Measurements from ENCODE around the gene PTGFRN.

- TF ChIP-seq EZH2 (IDR thresholded peaks at IDR 0.05): no peak
- no peak for TF ChIP-seq TCF7L2 (IDR thresholded peaks at IDR 0.05; ENCODE audit: borderline replicate concordance, extremely low read depth, insufficient read depth, insufficient read length)
- no peak for TF ChIP-seq ATF3 (IDR thresholded peaks at IDR 0.05)
- TF ChIP-seq CTCF (IDR thresholded peaks at IDR 0.05 in 2 of 3, conservative IDR thresholded peaks at IDR 0.05 in 1 of 3; ENCODE audit: borderline replicate concordance in 1 of 3, insufficient read depth in 1 of 3, low read depth in 2 of 3, low read length in 2 of 3): no peak
- TF ChIP-seq SRF (IDR thresholded peaks at IDR 0.05; ENCODE audit: low read depth): no peak
- no peak for TF ChIP-seq POLR2AphosphoS5 (IDR thresholded peaks at IDR 0.05; ENCODE audit: low read depth, low read length)
- no peak for TF ChIP-seq POLR2A (IDR thresholded peaks at IDR 0.05; ENCODE audit: borderline replicate concordance, extremely low read depth, insufficient read depth, insufficient read length)
- TF ChIP-seq MAX (IDR thresholded peaks at IDR 0.05): no peak
Observed at GRCh38 chr1:117017062-117017461, 107.3 kb downstream of the PTGFRN start.

Data from HCT116 (cell line).